ENCODE data around the gene HIGD1B. TPM values are rescaled to one million over a fixed set of nuclear protein-coding genes. Genes with fewer than 3 reads are reported as not detected.

The HIGD1B gene
- polyA plus RNA-seq, 3 donors, result not detected

DNA sequence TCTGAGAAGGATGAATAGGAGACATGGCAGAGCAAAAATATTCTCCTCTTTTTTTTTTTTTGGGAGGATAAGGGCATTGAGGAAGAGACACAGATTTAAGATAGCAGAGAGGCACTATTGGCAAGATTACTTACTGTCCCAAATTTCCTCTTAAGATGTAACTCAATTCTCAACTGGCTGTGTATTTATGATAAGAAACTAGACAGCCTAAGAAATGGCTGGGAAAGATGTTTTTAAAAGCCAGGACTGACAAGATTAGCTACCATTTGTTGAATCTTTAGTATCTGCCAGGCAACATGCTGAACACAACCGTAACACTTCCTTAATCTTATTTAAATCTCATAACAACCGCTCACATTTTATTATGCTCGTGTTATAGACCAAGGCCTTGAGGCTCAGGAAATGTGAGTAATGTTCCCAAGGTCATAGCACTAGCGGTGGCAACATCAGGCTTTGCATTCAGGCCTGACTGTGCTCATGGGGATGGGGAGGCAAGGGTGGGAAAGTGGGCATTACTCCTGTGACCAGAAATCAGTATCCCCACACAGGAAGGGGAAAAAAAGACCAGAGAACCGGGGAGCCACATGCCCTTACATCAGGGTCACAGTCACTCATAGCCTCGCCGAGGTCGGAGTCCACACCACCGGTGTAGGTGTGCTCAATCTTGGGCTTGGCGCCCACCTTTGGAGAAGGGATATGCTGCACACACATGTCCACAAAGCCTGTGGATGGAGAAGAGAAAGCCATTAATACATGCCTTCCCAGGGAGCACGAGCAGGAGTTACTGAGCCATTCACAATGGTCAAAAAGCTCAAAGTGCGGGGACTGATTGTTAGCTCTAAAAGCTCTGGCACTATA lies 15.6 kb downstream of the HIGD1B start:
- H3K27ac Mint-ChIP-seq, result no peak overlapping the region
- Histone ChIP-seq H4K20me1 (ENCODE audit: insufficient read depth, low read length) (peaks cover 10% of the 10 kb centered on the region), H3K27me3 (ENCODE audit: control insufficient read depth in 2 of 2, insufficient read depth in 2 of 2, low read length in 2 of 2) (no peaks in the 10 kb centered on the region), H3K27ac (ENCODE audit: low read depth in 1 of 2, low read length in 2 of 2) (no peak overlapping the region), H3K4me3 (replicated peaks in 1 of 3; ENCODE audit: low read depth in 2 of 3, low read length in 3 of 3) (no peak overlapping the region), H3K9me3 (replicated peaks in 1 of 2; ENCODE audit: control insufficient read depth in 1 of 2, insufficient read depth in 1 of 2, low read length in 2 of 2) (no peaks in the 10 kb centered on the region), H3K9ac (ENCODE audit: insufficient read depth, low read length, poor library complexity, severe bottlenecking) (no peak overlapping the region), H3K36me3 (replicated peaks in 1 of 2; ENCODE audit: control insufficient read depth in 1 of 2, insufficient read depth in 2 of 2, low read length in 2 of 2) (peaks cover 80 to 100% of the 10 kb centered on the region in 2 donors), H2AFZ (ENCODE audit: insufficient read depth, low read depth, low read length, poor library complexity, severe bottlenecking) (no peak overlapping the region), H3K79me2 (ENCODE audit: insufficient read depth, low read length) (no peaks in the 10 kb centered on the region), H3K4me2 (replicated peaks; ENCODE audit: extremely low read depth, low read length, poor library complexity, severe bottlenecking) (no peak overlapping the region), H3K4me1 (ENCODE audit: control insufficient read depth in 1 of 2, insufficient read depth in 2 of 2, low read length in 2 of 2) (no peaks in the 10 kb centered on the region)
- DNase-seq, result no peak
- peaks cover 84 to 96% of the 10 kb centered on the region in 2 donors for H3K36me3 Mint-ChIP-seq
- TF ChIP-seq, protein P1, sequence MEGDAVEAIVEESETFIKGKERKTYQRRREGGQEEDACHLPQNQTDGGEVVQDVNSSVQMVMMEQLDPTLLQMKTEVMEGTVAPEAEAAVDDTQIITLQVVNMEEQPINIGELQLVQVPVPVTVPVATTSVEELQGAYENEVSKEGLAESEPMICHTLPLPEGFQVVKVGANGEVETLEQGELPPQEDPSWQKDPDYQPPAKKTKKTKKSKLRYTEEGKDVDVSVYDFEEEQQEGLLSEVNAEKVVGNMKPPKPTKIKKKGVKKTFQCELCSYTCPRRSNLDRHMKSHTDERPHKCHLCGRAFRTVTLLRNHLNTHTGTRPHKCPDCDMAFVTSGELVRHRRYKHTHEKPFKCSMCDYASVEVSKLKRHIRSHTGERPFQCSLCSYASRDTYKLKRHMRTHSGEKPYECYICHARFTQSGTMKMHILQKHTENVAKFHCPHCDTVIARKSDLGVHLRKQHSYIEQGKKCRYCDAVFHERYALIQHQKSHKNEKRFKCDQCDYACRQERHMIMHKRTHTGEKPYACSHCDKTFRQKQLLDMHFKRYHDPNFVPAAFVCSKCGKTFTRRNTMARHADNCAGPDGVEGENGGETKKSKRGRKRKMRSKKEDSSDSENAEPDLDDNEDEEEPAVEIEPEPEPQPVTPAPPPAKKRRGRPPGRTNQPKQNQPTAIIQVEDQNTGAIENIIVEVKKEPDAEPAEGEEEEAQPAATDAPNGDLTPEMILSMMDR (IDR thresholded peaks at IDR 0.05), result no peak
- WGBS (ENCODE audit: insufficient coverage), result 96% methylated on average over 5 of the region's 12 CpGs
- peaks cover 0 to 2% (median 0%) of the 10 kb centered on the region in 3 donors for H3K27me3 Mint-ChIP-seq (ENCODE audit: low read depth in 3 of 3)
- no peaks in the 10 kb centered on the region for H3K9me3 Mint-ChIP-seq
- H3K4me1 Mint-ChIP-seq, result no peaks in the 10 kb centered on the region
- no peak overlapping the region for H3K4me3 Mint-ChIP-seq
- intact Hi-C loops (cut with micrococcal nuclease), result no loop called here

DNA sequence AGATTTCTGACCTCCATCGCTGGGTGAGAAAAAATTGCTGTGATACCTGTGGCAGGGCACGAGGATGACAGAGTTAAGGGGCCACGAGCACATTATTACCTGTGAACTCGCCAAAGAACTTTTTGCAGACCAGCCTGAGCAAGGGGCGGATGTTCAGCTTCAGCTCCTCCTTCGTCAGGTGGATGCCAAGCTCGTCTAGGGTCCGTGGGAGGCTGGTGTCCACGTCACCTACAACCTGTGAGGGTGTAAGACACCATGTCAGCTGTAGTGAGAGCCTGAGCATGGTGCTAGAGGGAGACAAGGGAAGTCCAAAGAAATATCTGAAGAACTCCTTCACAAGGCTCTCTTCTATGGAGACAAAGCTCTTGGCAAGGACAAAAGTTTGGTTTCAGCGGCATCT lies 17.1 kb downstream of the HIGD1B start:
- Histone ChIP-seq H3K4me1 (ENCODE audit: control insufficient read depth in 1 of 2, insufficient read depth in 2 of 2, low read length in 2 of 2) (no peaks in the 10 kb centered on the region), H4K20me1 (ENCODE audit: insufficient read depth, low read length) (peaks cover 10% of the 10 kb centered on the region), H3K4me2 (replicated peaks; ENCODE audit: extremely low read depth, low read length, poor library complexity, severe bottlenecking) (no peak overlapping the region), H3K9ac (ENCODE audit: insufficient read depth, low read length, poor library complexity, severe bottlenecking) (no peak overlapping the region), H3K27ac (ENCODE audit: low read depth in 1 of 2, low read length in 2 of 2) (no peak overlapping the region), H3K79me2 (ENCODE audit: insufficient read depth, low read length) (no peaks in the 10 kb centered on the region), H3K9me3 (replicated peaks in 1 of 2; ENCODE audit: control insufficient read depth in 1 of 2, insufficient read depth in 1 of 2, low read length in 2 of 2) (no peaks in the 10 kb centered on the region), H3K27me3 (ENCODE audit: control insufficient read depth in 2 of 2, insufficient read depth in 2 of 2, low read length in 2 of 2) (no peaks in the 10 kb centered on the region), H3K4me3 (replicated peaks in 1 of 3; ENCODE audit: low read depth in 2 of 3, low read length in 3 of 3) (no peak overlapping the region), H3K36me3 (replicated peaks in 1 of 2; ENCODE audit: control insufficient read depth in 1 of 2, insufficient read depth in 2 of 2, low read length in 2 of 2) (peaks cover 80 to 100% of the 10 kb centered on the region in 2 donors), H2AFZ (ENCODE audit: insufficient read depth, low read depth, low read length, poor library complexity, severe bottlenecking) (no peak overlapping the region)
- no peaks in the 10 kb centered on the region for H3K27me3 Mint-ChIP-seq (ENCODE audit: low read depth in 3 of 3)
- H3K27ac Mint-ChIP-seq, result peak overlapping the region in 1 of 7 donors; percentile 18
- H3K36me3 Mint-ChIP-seq, result peaks cover 86 to 96% of the 10 kb centered on the region in 2 donors
- no peaks in the 10 kb centered on the region for H3K4me1 Mint-ChIP-seq
- DNase-seq, result no peak
- no peak overlapping the region for H3K4me3 Mint-ChIP-seq
- TF ChIP-seq, protein P1 (IDR thresholded peaks at IDR 0.05), result no peak
- intact Hi-C loops (cut with micrococcal nuclease), result loop anchor here (1.0 kb wide), 1 partner anchor 90 kb away; no protein-coding TSS in a partner anchor
- H3K9me3 Mint-ChIP-seq, result no peaks in the 10 kb centered on the region
- 86% methylated on average over 7 of the region's 10 CpGs for WGBS (ENCODE audit: insufficient coverage)

Data from CD14-positive monocyte (primary cell).